ENCODE data around the gene OR2Y1.

GRCh38 chr5:180787711-180788431 lies 48.0 kb upstream of the OR2Y1 start:
- TF ChIP-seq, protein P1, sequence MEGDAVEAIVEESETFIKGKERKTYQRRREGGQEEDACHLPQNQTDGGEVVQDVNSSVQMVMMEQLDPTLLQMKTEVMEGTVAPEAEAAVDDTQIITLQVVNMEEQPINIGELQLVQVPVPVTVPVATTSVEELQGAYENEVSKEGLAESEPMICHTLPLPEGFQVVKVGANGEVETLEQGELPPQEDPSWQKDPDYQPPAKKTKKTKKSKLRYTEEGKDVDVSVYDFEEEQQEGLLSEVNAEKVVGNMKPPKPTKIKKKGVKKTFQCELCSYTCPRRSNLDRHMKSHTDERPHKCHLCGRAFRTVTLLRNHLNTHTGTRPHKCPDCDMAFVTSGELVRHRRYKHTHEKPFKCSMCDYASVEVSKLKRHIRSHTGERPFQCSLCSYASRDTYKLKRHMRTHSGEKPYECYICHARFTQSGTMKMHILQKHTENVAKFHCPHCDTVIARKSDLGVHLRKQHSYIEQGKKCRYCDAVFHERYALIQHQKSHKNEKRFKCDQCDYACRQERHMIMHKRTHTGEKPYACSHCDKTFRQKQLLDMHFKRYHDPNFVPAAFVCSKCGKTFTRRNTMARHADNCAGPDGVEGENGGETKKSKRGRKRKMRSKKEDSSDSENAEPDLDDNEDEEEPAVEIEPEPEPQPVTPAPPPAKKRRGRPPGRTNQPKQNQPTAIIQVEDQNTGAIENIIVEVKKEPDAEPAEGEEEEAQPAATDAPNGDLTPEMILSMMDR (IDR thresholded peaks at IDR 0.05 in 4 of 5, conservative IDR thresholded peaks at IDR 0.05 in 1 of 5), result no peak
- no peak for TF ChIP-seq POLR2A (IDR thresholded peaks at IDR 0.05)
